Erythroblast (primary cell): Measurements from ENCODE around the gene EMD.

Source experiments
- GATA1 ChIP-seq: IDR thresholded peaks from 2 replicates; pipeline ENCODE4 v1.6.1; 2011; ENCODE audit warnings: low read depth, mild to moderate bottlenecking, control low read depth, low read length, moderate library complexity
- POLR2A ChIP-seq: IDR thresholded peaks from 2 replicates; pipeline ENCODE4 v1.6.1; 2011; ENCODE audit warnings: mild to moderate bottlenecking, low read length

DNA sequence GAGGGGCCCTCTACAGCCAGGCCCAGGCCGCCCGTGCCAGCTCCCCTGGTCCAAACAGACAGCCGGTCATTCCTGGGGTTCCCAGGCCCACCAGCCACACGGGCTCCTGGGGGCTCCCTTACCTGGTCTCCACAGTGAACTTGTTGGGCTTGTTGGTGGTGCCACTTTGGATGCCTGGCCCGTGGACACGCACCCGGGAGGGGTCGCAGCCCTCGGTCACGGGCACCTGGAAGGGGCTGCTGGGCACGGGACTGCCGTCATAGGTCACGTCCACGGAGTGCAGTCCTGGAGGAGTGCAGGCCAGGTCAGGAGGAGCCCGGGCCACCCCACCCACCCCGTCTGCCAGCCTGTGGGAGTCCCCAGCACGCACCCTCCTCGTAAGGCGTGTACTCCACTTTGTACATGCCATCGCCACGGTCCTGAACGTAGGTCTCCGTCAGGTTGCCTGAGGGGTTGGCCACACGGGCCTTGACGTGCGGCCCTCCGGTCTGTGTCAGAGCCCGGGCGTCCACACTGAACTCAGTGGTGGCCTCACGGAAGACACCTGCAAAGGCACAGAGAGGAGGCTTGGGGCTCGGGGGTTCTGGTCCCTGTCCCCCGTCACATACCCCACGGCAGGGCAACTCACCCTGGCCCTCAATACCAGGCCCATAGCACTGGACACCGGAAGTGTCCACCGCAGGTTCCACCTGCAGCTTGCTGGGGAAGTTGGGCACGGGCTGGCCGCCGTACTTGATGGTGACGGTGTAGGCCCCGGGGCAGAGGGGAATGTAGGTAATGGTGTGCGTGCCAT, 19.5 kb upstream of the EMD start:
- TF ChIP-seq POLR2A (no peak), GATA1 (no peak)
